Stimulated activated CD4-positive, alpha-beta T cell treated with anti-CD3 and anti-CD28 coated beads, Interleukin-15, amount 100 ng/mL, for 1 hour (primary cell): ENCODE results near the gene TANGO2.

ENCODE experiments used
- DNase-seq, 2 donors: peaks; one replicate each; pipeline ENCODE4 v3.0.0-alpha.2; 2020; ENCODE audit warnings: low read depth in 1 of 2, low spot score in 1 of 2

TANGO2 gene

DNA sequence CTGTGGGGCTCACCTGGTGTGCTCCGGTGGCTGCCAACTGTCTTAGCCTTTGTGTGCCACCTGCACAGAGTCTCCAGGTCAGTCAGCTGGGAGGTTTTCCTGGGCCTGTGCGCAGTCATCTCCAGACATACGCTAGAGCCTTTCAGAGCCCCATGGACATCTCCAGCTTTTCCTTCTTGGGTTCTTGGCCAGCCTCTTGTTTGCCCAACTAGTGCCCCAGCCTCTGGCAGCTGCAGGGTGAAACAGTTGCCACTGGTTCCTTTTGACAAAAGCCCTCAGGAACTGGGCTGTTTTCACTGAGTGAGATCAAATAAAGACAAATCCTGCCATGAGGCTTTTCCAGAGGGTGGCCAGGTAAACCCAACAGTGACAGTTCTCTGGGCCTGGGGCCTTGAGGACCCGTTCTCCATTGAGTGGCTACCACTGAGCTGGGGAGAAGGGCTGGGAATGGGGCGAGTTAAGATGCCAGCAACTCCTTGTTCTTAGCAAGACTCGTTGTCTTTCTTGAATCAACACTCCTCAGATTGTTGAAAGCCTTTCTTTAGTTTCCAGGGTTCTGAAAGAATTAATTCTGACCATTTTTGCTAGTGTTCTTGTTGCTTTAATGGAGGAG, 78.3 kb downstream of the TANGO2 start:
- DNase-seq = no peak

DNA sequence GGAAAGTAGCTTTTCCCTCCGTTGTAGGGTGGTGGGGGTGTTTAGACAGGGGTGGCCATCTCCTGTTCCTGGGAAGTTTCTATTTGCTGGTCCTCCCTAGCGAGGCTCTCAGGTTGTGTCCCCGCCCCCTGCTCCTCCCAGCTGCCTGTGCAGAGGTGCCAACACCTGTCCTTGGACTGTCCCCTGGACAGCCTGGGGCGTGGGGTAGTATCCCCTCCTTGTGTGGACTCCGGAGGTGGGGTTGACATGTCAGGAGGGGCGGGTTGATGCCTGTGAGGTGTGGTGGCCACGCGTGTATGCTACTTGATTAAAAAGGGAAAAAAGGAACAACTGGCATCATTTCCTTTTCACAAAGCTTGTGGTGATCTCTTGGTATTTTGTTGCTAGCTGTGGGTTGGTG, 80.7 kb downstream of the TANGO2 start:
- DNase-seq = no peak

DNA sequence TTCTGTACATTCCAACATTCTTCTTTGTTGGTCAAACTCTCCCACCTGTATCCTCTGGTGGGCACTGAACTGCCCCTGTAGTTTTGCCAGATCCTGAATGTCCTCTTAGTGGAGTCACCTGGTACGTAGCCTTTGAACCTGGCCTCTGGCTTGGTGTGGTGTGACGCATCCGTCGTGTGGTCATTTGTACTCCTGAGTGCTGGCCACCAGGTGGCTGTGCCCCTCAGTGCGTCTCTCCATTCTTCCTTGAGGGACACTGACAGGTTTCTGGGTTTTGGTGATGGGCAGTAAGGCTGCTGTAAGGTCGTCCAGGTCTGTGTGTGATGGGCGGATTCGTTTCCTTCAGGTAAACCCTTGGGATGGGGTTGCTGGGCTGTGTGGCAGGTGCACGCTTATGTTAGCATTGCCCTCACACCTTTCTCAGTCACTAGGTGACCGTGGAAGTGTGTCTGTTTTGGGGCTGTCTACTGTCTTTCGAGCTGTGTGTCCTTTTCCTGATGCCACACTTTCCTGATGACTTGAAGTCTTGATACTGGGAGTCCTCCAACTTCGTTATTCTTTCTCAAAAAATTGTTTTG, 81.4 kb downstream of the TANGO2 start:
- DNase-seq = no peak

DNA sequence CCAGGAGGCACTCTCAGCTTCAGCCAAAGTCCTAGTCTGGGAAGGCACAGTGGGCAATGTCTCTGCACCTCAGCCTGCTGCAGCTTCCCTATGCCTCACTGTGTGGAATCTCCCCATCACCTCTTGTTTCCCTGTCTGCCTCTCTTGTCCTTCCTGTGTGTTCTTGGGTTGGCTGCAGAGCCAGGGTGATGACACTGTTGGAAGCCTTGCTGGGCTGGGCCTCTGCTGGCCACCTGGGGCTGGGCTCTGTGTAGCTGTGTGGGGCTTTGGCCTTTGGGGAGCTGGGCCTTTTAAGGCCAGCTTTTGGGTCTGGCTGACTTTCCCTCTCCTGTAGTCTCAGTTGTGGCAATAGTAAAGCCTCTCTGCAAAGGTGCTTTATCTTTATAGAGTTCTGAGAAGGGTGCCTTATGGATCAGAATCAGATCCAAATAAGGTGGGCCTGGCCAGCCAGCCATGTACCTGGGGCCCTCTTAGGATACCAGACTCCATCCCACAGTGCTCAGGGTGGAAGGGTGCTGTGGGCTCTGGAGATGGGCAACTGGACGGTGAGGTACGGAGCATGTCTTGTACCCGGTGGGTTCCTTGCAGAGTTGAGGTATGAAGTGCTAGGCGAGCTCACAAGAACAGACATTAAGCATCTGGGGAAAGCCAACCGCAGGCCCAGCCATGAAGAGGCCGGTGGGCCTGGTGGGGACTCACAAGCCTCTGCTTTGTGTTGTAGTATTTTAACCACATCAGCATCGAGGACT, 84.7 kb downstream of the TANGO2 start:
- DNase-seq = no peak

DNA sequence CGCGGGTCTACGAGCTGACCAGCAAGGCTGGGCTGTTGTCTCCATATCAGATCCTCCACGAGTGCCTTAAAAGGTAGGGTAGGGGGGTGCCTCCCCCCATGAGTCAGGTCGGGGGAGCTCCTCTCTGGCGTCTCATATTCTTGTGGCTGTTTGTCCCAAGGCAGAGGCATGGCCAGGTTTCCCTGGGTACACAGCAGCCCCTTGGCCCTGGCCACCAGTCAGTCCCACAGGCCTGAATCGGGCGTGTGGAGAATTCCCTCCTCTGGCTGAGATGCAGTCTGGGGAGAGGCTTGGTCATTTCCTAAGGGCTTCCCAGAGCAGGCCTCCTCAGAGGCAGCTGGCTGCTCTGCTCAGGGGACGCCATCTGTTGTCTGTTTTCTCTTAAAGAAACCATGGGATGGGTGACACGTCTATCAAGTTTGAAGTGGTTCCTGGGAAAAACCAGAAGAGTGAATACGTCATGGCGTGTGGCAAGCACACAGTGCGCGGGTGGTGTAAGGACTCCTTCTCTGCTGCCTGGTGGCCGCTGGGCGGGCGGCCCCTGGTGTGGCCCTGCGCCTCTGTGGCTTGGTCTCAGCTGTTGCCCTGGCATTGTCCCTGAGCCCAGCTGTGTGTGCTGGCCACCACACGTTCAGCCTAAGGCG, 85.4 kb downstream of the TANGO2 start:
- no peak for DNase-seq

DNA sequence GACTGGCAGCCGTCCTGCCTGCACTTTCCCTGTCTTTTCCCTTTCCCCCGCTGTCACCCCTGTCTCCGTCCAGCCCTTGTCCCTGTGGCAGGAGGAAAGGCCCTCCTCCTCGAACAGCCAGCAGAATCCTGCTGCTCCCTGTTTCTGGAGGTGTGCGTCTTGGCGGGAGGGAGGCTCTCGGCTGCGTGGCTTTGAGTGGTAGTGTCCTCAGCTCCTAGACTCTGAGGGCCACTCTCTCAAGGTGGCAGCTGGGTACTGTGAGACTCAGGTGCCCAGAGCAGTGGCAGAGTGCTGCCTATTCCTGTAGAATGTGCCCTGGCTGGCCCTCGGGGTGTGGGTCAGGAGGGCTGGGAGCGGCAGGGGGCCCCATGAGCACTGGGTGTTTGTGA, 85.9 kb downstream of the TANGO2 start:
- no peak for DNase-seq

DNA sequence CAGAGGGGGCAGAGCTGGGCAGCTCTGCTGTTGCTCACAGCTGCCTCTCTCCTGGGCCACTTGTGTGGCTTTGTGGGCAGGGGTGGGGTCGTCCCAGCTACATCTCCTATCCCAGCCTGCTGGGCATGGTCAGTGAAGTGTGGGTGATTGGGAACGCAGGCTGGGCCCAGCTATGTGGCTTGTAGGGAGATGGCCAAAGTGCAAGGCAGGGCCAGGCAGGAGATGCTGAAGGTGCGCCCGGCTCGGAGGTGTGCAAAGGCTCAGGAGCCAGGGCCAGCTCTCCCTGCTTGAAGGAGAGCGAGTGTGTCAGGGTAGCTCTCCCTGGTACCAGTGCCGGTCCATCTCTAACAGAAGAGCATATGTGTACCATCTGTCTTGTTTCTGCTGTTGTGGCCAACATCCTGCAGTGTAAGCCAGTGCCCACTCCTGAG, 86.6 kb downstream of the TANGO2 start:
- DNase-seq = no peak

DNA sequence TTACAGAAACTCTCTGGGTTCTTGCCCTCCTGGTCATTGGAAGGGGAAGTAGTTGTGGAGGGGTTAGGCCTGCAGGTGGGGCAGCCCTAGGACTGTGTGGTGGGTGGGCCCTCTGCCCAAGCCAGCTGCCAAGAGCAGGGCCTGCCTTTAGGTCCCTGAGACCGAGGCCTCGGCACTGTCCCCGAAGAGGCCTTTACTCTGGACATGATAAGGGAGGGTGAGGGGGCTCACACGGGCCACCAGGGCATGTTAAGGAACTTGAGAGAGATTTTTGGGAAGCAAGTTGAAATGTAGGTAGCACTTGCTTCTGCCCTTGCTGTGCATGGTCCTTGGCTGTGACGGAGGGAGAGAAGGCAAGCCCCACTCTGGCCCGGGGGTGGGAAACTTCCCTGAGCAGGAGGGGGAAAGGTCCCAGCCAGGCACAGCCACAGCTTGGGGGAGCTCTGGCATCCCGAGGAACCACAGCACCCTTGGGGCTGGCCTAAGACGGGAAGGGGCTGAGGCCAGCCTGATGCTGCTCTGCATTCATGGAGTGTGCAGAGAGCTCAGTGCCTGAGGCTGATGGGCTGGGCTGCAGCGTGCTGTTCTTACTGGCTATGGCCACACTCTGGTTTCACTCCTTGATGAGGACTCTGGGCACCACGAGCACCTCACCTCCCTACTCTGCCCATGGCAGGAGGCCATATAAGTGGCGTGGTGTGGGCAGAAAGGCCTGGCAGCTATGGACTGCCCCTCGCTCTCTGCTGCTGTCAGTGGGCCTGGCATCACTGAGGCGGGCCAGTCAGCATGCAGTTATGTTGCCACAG, 87.2 kb downstream of the TANGO2 start:
- no peak for DNase-seq

DNA sequence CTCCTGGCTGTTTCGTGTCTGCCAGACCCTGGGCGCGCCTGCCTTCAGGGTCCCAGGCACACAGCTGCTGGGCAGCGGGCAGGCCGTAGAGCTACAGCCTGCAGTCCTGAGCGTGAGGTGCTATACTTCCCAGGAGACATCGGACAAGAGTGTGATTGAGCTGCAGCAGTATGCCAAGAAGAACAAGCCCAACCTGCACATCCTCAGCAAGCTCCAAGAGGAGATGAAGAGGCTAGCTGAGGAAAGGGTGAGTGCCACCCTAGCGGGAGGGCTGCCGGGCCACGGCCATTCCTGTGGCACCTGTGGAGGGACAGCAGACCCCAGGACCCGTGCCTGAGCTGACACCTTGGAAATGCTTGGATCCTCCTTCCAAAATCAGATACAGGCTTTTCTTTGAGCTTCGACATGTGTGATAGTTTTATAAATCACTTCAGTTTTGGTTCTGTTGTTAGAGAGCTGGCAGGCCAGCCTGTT, 87.9 kb downstream of the TANGO2 start:
- DNase-seq = no peak

DNA sequence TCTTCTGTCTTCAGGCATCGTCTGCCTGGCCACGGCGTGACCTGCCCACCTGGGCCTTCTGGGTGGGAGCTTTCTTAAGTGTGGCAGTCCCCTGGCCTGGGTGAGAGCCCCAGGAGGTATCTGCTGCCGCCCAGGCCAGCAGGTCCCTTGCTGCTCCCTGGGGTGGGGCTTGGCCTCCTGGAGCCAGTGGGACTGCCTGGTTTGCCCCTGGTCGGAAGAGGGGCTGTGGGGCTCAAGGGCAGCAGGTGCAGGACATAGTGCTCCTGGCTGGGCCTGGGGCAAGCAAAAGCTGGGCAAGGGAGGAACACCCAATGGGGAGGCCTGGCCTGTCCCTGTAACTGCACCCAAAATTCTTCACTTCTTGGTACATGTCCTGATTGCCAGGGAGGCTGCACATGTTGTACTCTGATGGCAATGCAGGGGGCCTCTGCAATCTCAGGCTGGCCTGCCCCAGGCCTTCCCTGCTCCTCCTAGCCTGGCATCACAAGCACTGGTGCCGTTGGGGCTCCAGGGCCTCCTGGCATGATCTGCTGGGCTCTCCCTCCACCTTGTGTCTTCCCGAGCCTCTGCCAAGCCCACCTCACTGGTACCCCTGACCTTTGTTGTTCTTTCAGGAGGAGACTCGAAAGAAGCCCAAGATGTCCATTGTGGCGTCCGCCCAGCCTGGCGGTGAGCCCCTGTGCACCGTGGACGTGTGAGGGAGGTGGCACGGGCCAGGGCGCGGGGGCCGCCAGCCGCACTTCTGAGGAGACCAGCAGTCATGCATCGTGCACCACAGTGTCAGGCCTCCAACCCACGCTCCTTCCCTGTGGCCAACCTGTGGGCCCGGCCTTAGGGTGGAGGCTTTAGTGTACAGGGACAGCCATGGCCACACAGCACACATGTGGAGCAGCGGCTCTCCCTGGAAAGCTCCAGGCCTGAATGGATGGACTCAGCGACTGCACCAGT, 88.8 kb downstream of the TANGO2 start:
- no peak for DNase-seq

DNA sequence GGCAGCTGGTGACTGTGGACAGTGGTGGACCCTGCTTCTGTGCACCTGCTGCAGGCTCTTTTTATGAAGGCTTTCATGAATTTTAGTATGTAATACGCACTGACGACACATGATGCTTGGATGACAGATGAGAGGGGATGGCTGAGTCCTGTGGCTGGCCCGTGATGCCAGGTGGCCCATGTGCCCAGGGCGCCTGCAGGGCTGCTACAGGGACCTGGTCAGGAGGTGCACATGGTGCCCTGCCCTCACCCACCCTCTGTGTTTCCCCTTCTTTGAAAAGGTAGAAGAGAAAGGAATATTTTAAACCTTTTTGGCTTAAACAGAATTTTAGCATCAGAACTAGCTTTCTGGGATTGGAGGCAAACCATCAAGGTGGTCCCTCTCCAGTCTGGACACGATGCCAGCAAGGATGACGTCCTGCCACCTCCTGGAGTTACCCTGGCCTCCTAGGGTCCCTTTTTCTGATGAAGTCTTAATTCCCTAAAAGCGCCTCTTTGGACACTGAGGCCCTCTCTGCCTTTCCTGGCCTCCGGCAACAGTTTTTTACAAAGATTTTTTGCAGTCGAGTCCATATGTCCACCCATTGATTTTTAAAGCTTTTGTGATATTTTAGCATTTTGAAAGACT, 89.6 kb downstream of the TANGO2 start:
- DNase-seq = no peak

DNA sequence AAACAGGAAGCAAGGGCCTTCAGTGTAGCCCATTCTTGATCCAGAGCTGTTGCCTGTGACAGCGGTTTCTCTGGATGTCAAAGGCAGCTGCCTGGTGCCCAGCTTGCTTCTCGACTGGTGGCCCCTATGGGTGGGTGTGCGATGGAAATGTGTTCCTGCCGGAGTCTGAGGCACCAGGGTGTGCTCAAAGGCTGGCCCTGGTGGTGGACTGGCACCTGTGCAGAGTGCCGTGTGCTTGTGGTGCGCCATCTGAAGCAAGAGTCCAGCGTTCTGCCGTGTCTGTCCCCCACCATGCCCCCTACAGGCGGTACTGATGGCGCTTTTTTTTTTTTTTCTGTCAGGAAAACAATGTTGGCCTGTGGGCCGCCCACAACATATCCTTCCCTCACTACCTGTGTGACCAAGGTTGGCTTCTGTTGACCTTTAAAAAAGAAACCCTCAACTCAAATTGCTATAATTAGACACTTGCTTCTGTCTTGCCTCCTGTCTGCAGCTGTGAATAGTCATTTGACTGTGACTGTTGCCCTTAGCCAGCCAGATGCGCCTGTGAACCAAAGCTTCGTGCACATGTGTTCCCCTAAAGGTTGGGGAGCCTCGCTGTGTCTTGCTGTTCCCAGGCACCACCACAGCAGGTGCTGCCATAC, 90.3 kb downstream of the TANGO2 start:
- no peak for DNase-seq

DNA sequence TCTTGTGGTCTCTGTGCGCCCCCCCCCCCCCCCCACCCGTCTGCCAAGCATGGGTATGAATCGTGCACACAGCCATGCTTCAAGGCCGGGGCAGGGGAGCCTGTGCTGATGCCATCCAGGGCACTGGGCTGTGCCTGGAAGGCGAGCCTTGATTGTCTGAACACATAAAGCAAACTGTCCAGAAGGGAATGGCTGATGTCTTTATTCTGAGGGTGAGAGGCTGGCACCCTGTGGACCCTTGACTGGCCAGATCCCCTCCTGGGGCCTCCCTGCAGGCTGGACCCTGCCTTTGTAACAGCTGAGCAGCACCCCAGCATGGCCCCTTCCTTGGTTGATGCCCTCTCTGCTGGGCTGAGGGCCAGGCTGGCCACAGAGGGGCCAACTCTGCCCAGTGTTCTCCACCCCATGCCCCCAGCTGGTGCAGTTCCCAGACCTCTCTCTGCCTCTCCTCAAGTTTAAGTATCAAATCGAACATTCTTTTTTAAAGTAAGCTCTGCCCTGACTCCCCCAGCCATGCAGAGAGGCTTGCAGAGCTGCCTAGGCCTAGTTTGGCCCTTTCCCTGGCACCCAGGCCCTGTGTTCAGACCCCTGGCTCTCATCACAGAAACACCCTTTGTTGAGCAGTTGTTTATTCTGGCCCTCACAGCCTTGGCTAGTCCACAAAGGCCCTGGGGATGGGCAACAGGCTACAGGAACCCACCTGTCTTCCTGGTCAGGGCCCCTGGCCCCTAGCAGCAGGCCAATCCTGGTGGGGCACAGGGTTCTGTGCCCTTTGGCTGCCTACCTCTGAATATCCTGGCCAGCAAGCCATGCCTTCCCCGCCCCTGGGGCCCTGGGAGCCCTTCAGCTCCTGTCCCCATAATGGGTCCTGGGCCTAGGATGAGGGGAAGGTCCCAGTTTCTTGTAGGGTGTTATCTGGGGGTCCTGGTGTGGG, 91.0 kb downstream of the TANGO2 start:
- no peak for DNase-seq

DNA sequence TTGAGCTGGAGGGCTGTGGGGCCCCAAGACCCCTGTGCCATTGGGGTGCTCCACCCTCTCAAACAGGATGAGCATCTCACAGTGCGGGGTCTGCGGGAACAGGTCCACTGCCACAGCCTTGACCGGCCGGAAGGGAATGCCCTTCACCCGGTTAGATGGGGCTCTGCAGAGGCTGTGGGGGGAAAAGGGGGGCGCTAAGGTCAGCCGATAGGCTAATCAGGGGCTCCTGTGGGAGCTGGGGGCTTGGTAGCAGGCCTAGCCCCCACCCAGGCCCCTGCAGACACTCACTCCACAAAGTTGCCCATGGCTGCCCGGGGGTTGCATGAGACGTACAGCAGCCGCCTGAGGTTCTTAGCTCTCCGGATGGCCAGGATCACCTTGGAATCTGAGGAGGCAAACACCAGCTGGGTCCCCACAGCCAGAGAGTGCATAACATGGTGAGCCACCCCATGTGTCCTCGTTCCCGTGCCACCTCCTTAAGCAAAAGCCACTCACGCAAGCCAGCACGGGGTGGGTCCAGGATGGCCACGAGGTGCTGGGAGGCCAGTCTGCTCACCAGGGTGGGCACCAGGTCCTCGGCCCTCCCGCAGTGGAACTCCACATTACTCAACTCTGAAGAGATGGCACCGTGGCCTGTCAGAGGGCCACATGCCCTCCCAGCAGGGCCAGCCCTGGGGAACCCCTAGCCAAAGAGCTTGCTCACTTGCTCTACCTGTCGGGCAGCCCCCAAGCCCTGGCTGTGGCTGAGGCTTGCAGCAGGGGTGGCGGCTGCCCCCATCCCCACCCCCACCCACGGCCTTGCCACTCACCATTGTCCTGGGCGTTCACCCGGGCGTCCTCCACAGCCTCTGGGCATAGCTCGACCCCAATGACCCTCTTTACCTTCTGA, 92.0 kb downstream of the TANGO2 start:
- no peak for DNase-seq

DNA sequence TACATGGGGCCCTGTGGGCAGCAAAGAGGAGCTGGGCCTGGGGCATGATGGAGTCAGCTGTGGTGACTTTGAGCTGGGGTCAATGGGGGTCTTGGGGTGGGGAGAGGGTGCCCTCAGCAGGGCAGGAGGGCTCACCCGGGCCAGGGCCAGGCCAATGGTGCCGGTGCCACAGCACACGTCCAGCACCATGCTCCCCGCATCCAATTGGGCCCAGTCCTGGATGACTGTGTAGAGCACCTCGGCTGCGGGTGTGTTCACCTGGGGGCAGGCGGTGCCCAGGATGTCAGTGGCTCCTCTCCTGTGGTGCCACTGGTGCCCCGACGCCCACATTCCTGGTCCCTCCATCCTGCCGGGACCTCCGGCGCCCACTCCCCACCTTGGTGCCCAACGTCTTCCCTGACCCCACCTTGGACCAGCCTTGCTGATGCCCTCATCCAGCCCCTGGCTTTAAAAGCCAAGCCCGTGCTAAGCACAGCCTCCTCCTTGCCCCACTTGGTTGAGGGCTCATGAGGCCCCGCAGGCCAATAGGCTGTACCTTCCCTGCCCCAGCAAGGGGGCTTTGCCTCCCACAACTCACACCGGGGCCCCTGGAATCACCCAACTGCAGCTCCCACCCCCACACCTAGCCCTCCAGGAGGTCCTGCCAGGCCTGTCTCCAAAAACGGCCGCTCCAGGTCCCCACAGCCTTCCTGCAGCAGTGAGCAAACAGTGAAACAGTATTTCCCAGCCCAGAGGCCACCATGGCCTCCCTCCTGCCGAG, 92.8 kb downstream of the TANGO2 start:
- no peak for DNase-seq
